Measurements from ENCODE around the gene SIAH1.

- TF ChIP-seq, protein P1, sequence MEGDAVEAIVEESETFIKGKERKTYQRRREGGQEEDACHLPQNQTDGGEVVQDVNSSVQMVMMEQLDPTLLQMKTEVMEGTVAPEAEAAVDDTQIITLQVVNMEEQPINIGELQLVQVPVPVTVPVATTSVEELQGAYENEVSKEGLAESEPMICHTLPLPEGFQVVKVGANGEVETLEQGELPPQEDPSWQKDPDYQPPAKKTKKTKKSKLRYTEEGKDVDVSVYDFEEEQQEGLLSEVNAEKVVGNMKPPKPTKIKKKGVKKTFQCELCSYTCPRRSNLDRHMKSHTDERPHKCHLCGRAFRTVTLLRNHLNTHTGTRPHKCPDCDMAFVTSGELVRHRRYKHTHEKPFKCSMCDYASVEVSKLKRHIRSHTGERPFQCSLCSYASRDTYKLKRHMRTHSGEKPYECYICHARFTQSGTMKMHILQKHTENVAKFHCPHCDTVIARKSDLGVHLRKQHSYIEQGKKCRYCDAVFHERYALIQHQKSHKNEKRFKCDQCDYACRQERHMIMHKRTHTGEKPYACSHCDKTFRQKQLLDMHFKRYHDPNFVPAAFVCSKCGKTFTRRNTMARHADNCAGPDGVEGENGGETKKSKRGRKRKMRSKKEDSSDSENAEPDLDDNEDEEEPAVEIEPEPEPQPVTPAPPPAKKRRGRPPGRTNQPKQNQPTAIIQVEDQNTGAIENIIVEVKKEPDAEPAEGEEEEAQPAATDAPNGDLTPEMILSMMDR (IDR thresholded peaks at IDR 0.05 in 2 of 3, conservative IDR thresholded peaks at IDR 0.05 in 1 of 3; ENCODE audit: insufficient read depth in 2 of 3, low read depth in 1 of 3, low read length in 3 of 3), result no peak
- TF ChIP-seq NFXL1 (CRISPR knock-in tag; IDR thresholded peaks at IDR 0.05) (no peak), ZHX1 (conservative IDR thresholded peaks at IDR 0.05; ENCODE audit: low read length) (no peak), SMARCE1 (IDR thresholded peaks at IDR 0.05) (no peak; the same call in 1 of the 2 replicates)
Observed at GRCh38 chr16:48366165-48367093, 18.8 kb downstream of the SIAH1 start.

Measured in K562 (cell line).